B cell (primary cell): ENCODE results near the gene CD101.

Source experiments
- EZH2 ChIP-seq: IDR thresholded peaks from 2 replicates; pipeline ENCODE4 v1.6.1; 2012; ENCODE audit warnings: borderline replicate concordance, low read depth, mild to moderate bottlenecking, moderate library complexity, low read length; ENCODE audit not compliant: insufficient read depth, poor library complexity, severe bottlenecking
- TF ChIP-seq, protein P1 (sequence below): fragments of 200-600 bp; IDR thresholded peaks from one replicate; pipeline ENCODE4 v1.8.0; 2022; ENCODE audit warnings: antibody characterized with exemption, mild to moderate bottlenecking

- TF ChIP-seq, protein P1, sequence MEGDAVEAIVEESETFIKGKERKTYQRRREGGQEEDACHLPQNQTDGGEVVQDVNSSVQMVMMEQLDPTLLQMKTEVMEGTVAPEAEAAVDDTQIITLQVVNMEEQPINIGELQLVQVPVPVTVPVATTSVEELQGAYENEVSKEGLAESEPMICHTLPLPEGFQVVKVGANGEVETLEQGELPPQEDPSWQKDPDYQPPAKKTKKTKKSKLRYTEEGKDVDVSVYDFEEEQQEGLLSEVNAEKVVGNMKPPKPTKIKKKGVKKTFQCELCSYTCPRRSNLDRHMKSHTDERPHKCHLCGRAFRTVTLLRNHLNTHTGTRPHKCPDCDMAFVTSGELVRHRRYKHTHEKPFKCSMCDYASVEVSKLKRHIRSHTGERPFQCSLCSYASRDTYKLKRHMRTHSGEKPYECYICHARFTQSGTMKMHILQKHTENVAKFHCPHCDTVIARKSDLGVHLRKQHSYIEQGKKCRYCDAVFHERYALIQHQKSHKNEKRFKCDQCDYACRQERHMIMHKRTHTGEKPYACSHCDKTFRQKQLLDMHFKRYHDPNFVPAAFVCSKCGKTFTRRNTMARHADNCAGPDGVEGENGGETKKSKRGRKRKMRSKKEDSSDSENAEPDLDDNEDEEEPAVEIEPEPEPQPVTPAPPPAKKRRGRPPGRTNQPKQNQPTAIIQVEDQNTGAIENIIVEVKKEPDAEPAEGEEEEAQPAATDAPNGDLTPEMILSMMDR: no peak
- no peak for TF ChIP-seq EZH2
These were observed 28.8 kb downstream of the CD101 start for GRCh38 chr1:117030271-117030877.
